HepG2 (cell line): ENCODE results near the gene INO80. TPM values are rescaled to one million over a fixed set of nuclear protein-coding genes. Genes with fewer than 3 reads are reported as not detected.
A peak's percentile ranks its signal among the peaks of the same experiment; 100 is the strongest.

Experiments used
- GABPB1 ChIP-seq: IDR thresholded peaks from 2 replicates; pipeline ENCODE4 v1.6.1; 2016; ENCODE audit warnings: mild to moderate bottlenecking, missing genetic modification reagents, moderate library complexity, missing compliant biosample characterization
- GATAD1 ChIP-seq: IDR thresholded peaks from 2 replicates; pipeline ENCODE4 v1.6.1; 2016; ENCODE audit warnings: missing genetic modification reagents, missing compliant biosample characterization
- KLF9 ChIP-seq: IDR thresholded peaks from 2 replicates; pipeline ENCODE4 v1.6.1; 2016; ENCODE audit warnings: low read depth
- MTF2 ChIP-seq: sonication (generic); formaldehyde crosslinking; IDR thresholded peaks from 2 replicates; pipeline ENCODE4 v1.5.0; 2020; ENCODE audit warnings: missing genetic modification reagents, borderline replicate concordance
- NCOR1 ChIP-seq: fragments of 200-600 bp; sonication (generic); IDR thresholded peaks from 2 replicates; pipeline ENCODE4 v1.7.0; 2017; ENCODE audit warnings: antibody characterized with exemption, low read length, borderline replicate concordance
- PRMT3 ChIP-seq: sonication (generic); formaldehyde crosslinking; IDR thresholded peaks from 2 replicates; pipeline ENCODE4 v1.8.1; 2022; ENCODE audit warnings: low read depth, mild to moderate bottlenecking, moderate library complexity, missing genetic modification reagents, borderline replicate concordance
- RBAK ChIP-seq: sonication (generic); formaldehyde crosslinking; IDR thresholded peaks from 2 replicates; pipeline ENCODE4 v1.5.1; 2020; ENCODE audit warnings: mild to moderate bottlenecking, missing genetic modification reagents
- SP2 ChIP-seq: sonication (generic); formaldehyde crosslinking; IDR thresholded peaks from 2 replicates; pipeline ENCODE4 v1.5.1; 2020; ENCODE audit warnings: mild to moderate bottlenecking, missing genetic modification reagents
- ZFP82 ChIP-seq: sonication (generic); formaldehyde crosslinking; IDR thresholded peaks from 2 replicates; pipeline ENCODE4 v1.5.1; 2020; ENCODE audit warnings: mild to moderate bottlenecking, missing genetic modification reagents, borderline replicate concordance
- ZFY ChIP-seq: sonication (generic); formaldehyde crosslinking; IDR thresholded peaks from 2 replicates; pipeline ENCODE4 v1.4.0; 2020; ENCODE audit warnings: missing genetic modification reagents
- ZNF746 ChIP-seq: sonication (generic); formaldehyde crosslinking; IDR thresholded peaks from 2 replicates; pipeline ENCODE4 v1.8.0; 2022; ENCODE audit warnings: mild to moderate bottlenecking, missing genetic modification reagents
- ZNF883 ChIP-seq: sonication (generic); formaldehyde crosslinking; IDR thresholded peaks from 2 replicates; pipeline ENCODE4 v1.5.1; 2020; ENCODE audit warnings: mild to moderate bottlenecking, missing genetic modification reagents; ENCODE audit errors: not compliant biosample characterization
- polyA plus RNA-seq, 8 experiments: library from polyadenylated mRNA; depleted of rRNA in 3 of 8; stranded (reverse) in 7 of 8; unstranded in 1 of 8; fragments of >200 nt; fragmentation: Illumina TruSeq in 4 of 8; extraction: Trizol in 4 of 8; gene quantifications; 2 replicates each; pipeline versions ENCODE4 v1.2.1 to v1.2.3, GENCODE V29; 2011 to 2016; ENCODE audit warnings: low read depth in 4 of 8, missing spikeins in 1 of 8, mixed read lengths in 1 of 8; ENCODE audit not compliant: insufficient read depth in 1 of 8
- total RNA-seq, 5 experiments: library from RNA; depleted of rRNA; stranded (reverse); fragments of >200 nt; fragmentation: Illumina TruSeq; extraction: Trizol; gene quantifications; 2 replicates each; pipeline ENCODE4 v1.2.3, GENCODE V29; 2016; ENCODE audit warnings: low read depth in 1 of 5
- TF ChIP-seq, protein P1 (sequence below): IDR thresholded peaks from 2 replicates; pipeline ENCODE4 v1.6.1; 2016; ENCODE audit warnings: mild to moderate bottlenecking, missing biosample characterization, missing genetic modification reagents
- TF ChIP-seq, protein P2 (sequence below): sonication (generic); formaldehyde crosslinking; IDR thresholded peaks from 2 replicates; pipeline ENCODE4 v1.8.0; 2022; ENCODE audit warnings: mild to moderate bottlenecking, missing genetic modification reagents, moderate library complexity
- TF ChIP-seq, protein P3 (sequence below): sonication (generic); formaldehyde crosslinking; IDR thresholded peaks from 2 replicates; pipeline ENCODE4 v1.5.1; 2020; ENCODE audit warnings: mild to moderate bottlenecking, missing genetic modification reagents, moderate library complexity
- TF ChIP-seq, protein P4 (sequence below): sonication (generic); IDR thresholded peaks from 2 replicates; pipeline ENCODE4 v1.6.1; 2016; ENCODE audit warnings: low read depth, borderline replicate concordance
- TF ChIP-seq, protein P5 (sequence below): sonication (generic); formaldehyde crosslinking; IDR thresholded peaks from 2 replicates; pipeline ENCODE4 v1.5.0; 2020; ENCODE audit warnings: missing genetic modification reagents, mild to moderate bottlenecking, borderline replicate concordance
- TF ChIP-seq, protein P6 (sequence below): sonication (generic); formaldehyde crosslinking; IDR thresholded peaks from 2 replicates; pipeline ENCODE4 v1.8.0; 2022; ENCODE audit warnings: missing genetic modification reagents, mild to moderate bottlenecking, borderline replicate concordance

Gene INO80
- total and polyA plus RNA-seq, 2 of the 13 experiments (the other 11 are each of a cell fraction or from before 2014, with no cell fraction given) = 3.6 to 14.8 TPM

DNA sequence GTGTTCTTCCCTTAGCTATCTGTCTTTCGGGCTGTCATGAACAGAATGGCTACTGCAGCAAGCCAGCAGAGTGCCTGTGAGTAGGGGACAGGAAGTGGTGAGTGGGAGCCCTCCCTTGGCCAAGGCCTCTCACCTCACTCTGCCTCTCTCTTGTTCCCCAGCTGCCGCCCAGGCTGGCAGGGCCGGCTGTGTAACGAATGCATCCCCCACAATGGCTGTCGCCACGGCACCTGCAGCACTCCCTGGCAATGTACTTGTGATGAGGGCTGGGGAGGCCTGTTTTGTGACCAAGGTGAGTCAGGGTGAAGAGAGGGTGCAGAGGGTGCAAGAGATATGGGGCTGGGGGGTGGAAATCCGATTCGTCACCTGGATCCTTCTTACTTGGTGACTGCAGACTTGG, 183.9 kb downstream of the INO80 start (continued):
- TF ChIP-seq, protein P1, sequence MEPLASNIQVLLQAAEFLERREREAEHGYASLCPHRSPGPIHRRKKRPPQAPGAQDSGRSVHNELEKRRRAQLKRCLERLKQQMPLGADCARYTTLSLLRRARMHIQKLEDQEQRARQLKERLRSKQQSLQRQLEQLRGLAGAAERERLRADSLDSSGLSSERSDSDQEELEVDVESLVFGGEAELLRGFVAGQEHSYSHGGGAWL (CRISPR knock-in tag) = no peak
- TF ChIP-seq, protein P2, sequence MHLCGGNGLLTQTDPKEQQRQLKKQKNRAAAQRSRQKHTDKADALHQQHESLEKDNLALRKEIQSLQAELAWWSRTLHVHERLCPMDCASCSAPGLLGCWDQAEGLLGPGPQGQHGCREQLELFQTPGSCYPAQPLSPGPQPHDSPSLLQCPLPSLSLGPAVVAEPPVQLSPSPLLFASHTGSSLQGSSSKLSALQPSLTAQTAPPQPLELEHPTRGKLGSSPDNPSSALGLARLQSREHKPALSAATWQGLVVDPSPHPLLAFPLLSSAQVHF (CRISPR knock-in tag) = no peak
- TF ChIP-seq, protein P3, sequence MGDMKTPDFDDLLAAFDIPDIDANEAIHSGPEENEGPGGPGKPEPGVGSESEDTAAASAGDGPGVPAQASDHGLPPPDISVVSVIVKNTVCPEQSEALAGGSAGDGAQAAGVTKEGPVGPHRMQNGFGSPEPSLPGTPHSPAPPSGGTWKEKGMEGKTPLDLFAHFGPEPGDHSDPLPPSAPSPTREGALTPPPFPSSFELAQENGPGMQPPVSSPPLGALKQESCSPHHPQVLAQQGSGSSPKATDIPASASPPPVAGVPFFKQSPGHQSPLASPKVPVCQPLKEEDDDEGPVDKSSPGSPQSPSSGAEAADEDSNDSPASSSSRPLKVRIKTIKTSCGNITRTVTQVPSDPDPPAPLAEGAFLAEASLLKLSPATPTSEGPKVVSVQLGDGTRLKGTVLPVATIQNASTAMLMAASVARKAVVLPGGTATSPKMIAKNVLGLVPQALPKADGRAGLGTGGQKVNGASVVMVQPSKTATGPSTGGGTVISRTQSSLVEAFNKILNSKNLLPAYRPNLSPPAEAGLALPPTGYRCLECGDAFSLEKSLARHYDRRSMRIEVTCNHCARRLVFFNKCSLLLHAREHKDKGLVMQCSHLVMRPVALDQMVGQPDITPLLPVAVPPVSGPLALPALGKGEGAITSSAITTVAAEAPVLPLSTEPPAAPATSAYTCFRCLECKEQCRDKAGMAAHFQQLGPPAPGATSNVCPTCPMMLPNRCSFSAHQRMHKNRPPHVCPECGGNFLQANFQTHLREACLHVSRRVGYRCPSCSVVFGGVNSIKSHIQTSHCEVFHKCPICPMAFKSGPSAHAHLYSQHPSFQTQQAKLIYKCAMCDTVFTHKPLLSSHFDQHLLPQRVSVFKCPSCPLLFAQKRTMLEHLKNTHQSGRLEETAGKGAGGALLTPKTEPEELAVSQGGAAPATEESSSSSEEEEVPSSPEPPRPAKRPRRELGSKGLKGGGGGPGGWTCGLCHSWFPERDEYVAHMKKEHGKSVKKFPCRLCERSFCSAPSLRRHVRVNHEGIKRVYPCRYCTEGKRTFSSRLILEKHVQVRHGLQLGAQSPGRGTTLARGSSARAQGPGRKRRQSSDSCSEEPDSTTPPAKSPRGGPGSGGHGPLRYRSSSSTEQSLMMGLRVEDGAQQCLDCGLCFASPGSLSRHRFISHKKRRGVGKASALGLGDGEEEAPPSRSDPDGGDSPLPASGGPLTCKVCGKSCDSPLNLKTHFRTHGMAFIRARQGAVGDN (CRISPR knock-in tag) = peak; percentile 63; the same call in 1 of the 2 replicates
- no peak for TF ChIP-seq NCOR1
- peak; percentile 54 for TF ChIP-seq GABPB1 (CRISPR knock-in tag)
- no peak for TF ChIP-seq PRMT3 (CRISPR knock-in tag)
- TF ChIP-seq ZFY (CRISPR knock-in tag) = peak; percentile 27; the same call in 1 of the 2 replicates
- TF ChIP-seq RBAK (CRISPR knock-in tag) = peak; percentile 15; the same call in 1 of the 2 replicates
- TF ChIP-seq, protein P4, sequence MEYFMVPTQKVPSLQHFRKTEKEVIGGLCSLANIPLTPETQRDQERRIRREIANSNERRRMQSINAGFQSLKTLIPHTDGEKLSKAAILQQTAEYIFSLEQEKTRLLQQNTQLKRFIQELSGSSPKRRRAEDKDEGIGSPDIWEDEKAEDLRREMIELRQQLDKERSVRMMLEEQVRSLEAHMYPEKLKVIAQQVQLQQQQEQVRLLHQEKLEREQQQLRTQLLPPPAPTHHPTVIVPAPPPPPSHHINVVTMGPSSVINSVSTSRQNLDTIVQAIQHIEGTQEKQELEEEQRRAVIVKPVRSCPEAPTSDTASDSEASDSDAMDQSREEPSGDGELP = no peak
- TF ChIP-seq, protein P5, sequence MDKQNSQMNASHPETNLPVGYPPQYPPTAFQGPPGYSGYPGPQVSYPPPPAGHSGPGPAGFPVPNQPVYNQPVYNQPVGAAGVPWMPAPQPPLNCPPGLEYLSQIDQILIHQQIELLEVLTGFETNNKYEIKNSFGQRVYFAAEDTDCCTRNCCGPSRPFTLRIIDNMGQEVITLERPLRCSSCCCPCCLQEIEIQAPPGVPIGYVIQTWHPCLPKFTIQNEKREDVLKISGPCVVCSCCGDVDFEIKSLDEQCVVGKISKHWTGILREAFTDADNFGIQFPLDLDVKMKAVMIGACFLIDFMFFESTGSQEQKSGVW (CRISPR knock-in tag) = no peak
- 0 out of 2 replicates have a peak, but pooled peaks have one; percentile 7 for TF ChIP-seq SP2
- TF ChIP-seq, protein P6, sequence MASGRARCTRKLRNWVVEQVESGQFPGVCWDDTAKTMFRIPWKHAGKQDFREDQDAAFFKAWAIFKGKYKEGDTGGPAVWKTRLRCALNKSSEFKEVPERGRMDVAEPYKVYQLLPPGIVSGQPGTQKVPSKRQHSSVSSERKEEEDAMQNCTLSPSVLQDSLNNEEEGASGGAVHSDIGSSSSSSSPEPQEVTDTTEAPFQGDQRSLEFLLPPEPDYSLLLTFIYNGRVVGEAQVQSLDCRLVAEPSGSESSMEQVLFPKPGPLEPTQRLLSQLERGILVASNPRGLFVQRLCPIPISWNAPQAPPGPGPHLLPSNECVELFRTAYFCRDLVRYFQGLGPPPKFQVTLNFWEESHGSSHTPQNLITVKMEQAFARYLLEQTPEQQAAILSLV (CRISPR knock-in tag) = no peak
- TF ChIP-seq ZNF883 (CRISPR knock-in tag) = no peak
- peak; percentile 8; the same call in 1 of the 2 replicates for TF ChIP-seq GATAD1
- TF ChIP-seq ZNF746 = no peak
- no peak for TF ChIP-seq ZFP82 (CRISPR knock-in tag)
- no peak for TF ChIP-seq KLF9 (CRISPR knock-in tag)
- TF ChIP-seq MTF2 = 0 out of 2 replicates have a peak, but pooled peaks have one; percentile 9
